HCT116 (cell line): ENCODE measurements around the gene SLC25A6. TPM values are rescaled to one million over a fixed set of nuclear protein-coding genes. Genes with fewer than 3 reads are reported as not detected.

Source experiments
- ATAC-seq: fragments of 200-7000 bp; cut with Tn5 transposase; 2 replicates; pipeline ENCODE4 v1.9.1; 2020; ENCODE audit warnings: mild to moderate bottlenecking, moderate library complexity
- BruUV-seq: library from RNA; stranded (reverse); fragments of 400-500 nt; replicated peaks from 2 replicates; lab custom pipeline; 2021; lab: Mats Ljungman, UMichigan
- CTCF ChIA-PET: fragments of 300-600 bp; sonication (Branson Sonifier 250); formaldehyde crosslinking; loops from one replicate; lab custom pipeline; 2021; ENCODE audit warnings: antibody characterized with exemption; lab: Charles Lee
- POLR2A ChIA-PET: fragments of 300-600, 350-600 bp; sonication (Branson Sonifier 250); formaldehyde crosslinking; loops from one replicate; lab custom pipeline; 2021; ENCODE audit warnings: antibody characterized with exemption; lab: Charles Lee
- RAD21 ChIA-PET, 2 experiments: fragments of 300-600 bp; sonication (Branson Sonifier 250); formaldehyde crosslinking; loops; one replicate each; lab custom pipeline; 2023; ENCODE audit warnings: low total read pairs in 2 of 2; ENCODE audit not compliant: uncharacterized antibody in 2 of 2, unreplicated experiment in 2 of 2, low non-redundant PET in 1 of 2; lab: Charles Lee
- DNase-seq: peaks from one replicate; pipeline ENCODE4 v3.0.0-alpha.2; 2010; ENCODE audit warnings: low read depth, low spot score
- H2AFZ ChIP-seq: fragments of 200-600 bp; shearing (Covaris generic), sonication (generic); 2 replicates; pipeline ENCODE4 v1.6.1; 2017; ENCODE audit warnings: low read depth, mixed run types, mixed read lengths, antibody characterized with exemption, low read length; ENCODE audit not compliant: poor library complexity, severe bottlenecking
- H3K27ac ChIP-seq: 2 replicates; pipeline ENCODE4 v1.5.1; 2012; ENCODE audit warnings: low read depth, low read length
- H3K27me3 ChIP-seq: fragments of 200-600 bp; sonication (generic); 2 replicates; pipeline ENCODE4 v1.6.1; 2016; ENCODE audit warnings: mixed run types, low read length, mixed read lengths; ENCODE audit not compliant: insufficient read depth
- H3K36me3 ChIP-seq, 2 experiments: fragments of 200-500 bp in 1 of 2; fragments of 200-600 bp in 1 of 2; sonication (Bioruptor generic) in 1 of 2; sonication (generic) in 1 of 2; 2 replicates each; pipeline versions ENCODE4 v1.5.1 to v1.6.1; 2014 to 2016; ENCODE audit warnings: low read length in 2 of 2, inconsistent platforms in 1 of 2, mixed read lengths in 1 of 2, mixed run types in 1 of 2; ENCODE audit not compliant: insufficient read depth in 2 of 2, control insufficient read depth in 1 of 2
- H3K4me1 ChIP-seq, 2 experiments: fragments of 200-600 bp in 1 of 2; sonication (generic) in 1 of 2; 2 replicates each; pipeline versions ENCODE4 v1.5.1 to v1.6.1; 2012 to 2017; ENCODE audit warnings: low read length in 2 of 2, inconsistent platforms in 1 of 2, mild to moderate bottlenecking in 1 of 2, mixed read lengths in 1 of 2, mixed run types in 1 of 2, moderate library complexity in 1 of 2; ENCODE audit not compliant: insufficient read depth in 2 of 2, control insufficient read depth in 1 of 2
- H3K4me2 ChIP-seq: fragments of 200-600 bp; sonication (generic); 2 replicates; pipeline ENCODE4 v1.6.1; 2017; ENCODE audit warnings: mixed run types, low read length, mixed read lengths
- H3K4me3 ChIP-seq, 2 experiments: fragments of 200-600 bp in 1 of 2; sonication (generic) in 1 of 2; replicated peaks in 1 of 2; 2 replicates each; pipeline ENCODE4 v1.5.1; 2011 to 2016; ENCODE audit warnings: low read length in 2 of 2, control low read depth in 1 of 2, low read depth in 1 of 2, mild to moderate bottlenecking in 1 of 2, mixed read lengths in 1 of 2, mixed run types in 1 of 2
- H3K79me2 ChIP-seq: fragments of 200-600 bp; sonication (generic); 2 replicates; pipeline ENCODE4 v1.6.1; 2017; ENCODE audit warnings: mild to moderate bottlenecking, mixed run types, low read length, moderate library complexity, mixed read lengths; ENCODE audit not compliant: insufficient read depth
- H3K9ac ChIP-seq: fragments of 200-600 bp; sonication (generic); 2 replicates; pipeline ENCODE4 v1.6.1; 2016; ENCODE audit warnings: low read length, mixed read lengths
- H3K9me2 ChIP-seq: fragments of 200-600 bp; sonication (generic), shearing (Covaris generic); 2 replicates; pipeline ENCODE4 v1.6.1; 2017; ENCODE audit warnings: mixed run types, mild to moderate bottlenecking, moderate library complexity; ENCODE audit not compliant: insufficient read depth
- H3K9me3 ChIP-seq, 2 experiments: fragments of 200-500 bp in 1 of 2; fragments of 200-600 bp in 1 of 2; sonication (Bioruptor generic) in 1 of 2; sonication (generic) in 1 of 2; 2 replicates each; pipeline ENCODE4 v1.6.1; 2014 to 2017; ENCODE audit warnings: low read length in 2 of 2, mixed read lengths in 2 of 2, inconsistent platforms in 1 of 2, low read depth in 1 of 2, mild to moderate bottlenecking in 1 of 2, mixed run types in 1 of 2, moderate library complexity in 1 of 2; ENCODE audit not compliant: control insufficient read depth in 1 of 2, insufficient read depth in 1 of 2
- H4K20me1 ChIP-seq: fragments of 200-600 bp; sonication (generic), shearing (Covaris generic); 2 replicates; pipeline ENCODE4 v1.6.1; 2017; ENCODE audit warnings: mixed run types, mild to moderate bottlenecking, moderate library complexity; ENCODE audit not compliant: insufficient read depth
- CBX3 ChIP-seq: IDR thresholded peaks from 2 replicates; pipeline ENCODE4 v1.6.1; 2012; ENCODE audit warnings: low read depth
- CEBPB ChIP-seq: IDR thresholded peaks from 2 replicates; pipeline ENCODE4 v1.6.1; 2012; ENCODE audit warnings: low read depth
- EZH2 ChIP-seq: fragments of 200-600 bp; sonication (generic); IDR thresholded peaks from 2 replicates; pipeline ENCODE4 v1.6.1; 2017; ENCODE audit warnings: antibody characterized with exemption, mixed run types
- JUND ChIP-seq: IDR thresholded peaks from 2 replicates; pipeline ENCODE4 v1.6.1; 2012
- RAD21 ChIP-seq: IDR thresholded peaks from 2 replicates; pipeline ENCODE4 v1.6.1; 2012; ENCODE audit warnings: low read depth, mild to moderate bottlenecking
- SIN3A ChIP-seq: IDR thresholded peaks from 2 replicates; pipeline ENCODE4 v1.6.1; 2012; ENCODE audit warnings: low read depth
- TCF7L2 ChIP-seq: IDR thresholded peaks from 2 replicates; pipeline ENCODE4 v1.7.0; 2011; ENCODE audit warnings: borderline replicate concordance, inconsistent platforms; ENCODE audit not compliant: insufficient read depth, insufficient read length; ENCODE audit errors: extremely low read depth
- ZBTB33 ChIP-seq: IDR thresholded peaks from 2 replicates; pipeline ENCODE4 v1.6.1; 2011; ENCODE audit warnings: mild to moderate bottlenecking, low read length, moderate library complexity; ENCODE audit not compliant: insufficient replicate concordance; ENCODE audit errors: extremely low read depth
- ZFX ChIP-seq: fragments of 450-650 bp; IDR thresholded peaks from 2 replicates; pipeline ENCODE4 v1.6.1; 2017
- intact Hi-C: fragments of 100-400 bp; cut with micrococcal nuclease; formaldehyde crosslinking; loops from 2 replicates; pipeline ENCODE4 v1.10.0; 2022
- total RNA-seq: library from RNA; stranded (reverse); gene quantifications from one replicate; pipeline ENCODE4 v1.2.1, GENCODE V29; 2021; ENCODE audit not compliant: unreplicated experiment

SLC25A6 gene
- total RNA-seq, 1 experiment from 2014 or later, result 398 TPM

DNA sequence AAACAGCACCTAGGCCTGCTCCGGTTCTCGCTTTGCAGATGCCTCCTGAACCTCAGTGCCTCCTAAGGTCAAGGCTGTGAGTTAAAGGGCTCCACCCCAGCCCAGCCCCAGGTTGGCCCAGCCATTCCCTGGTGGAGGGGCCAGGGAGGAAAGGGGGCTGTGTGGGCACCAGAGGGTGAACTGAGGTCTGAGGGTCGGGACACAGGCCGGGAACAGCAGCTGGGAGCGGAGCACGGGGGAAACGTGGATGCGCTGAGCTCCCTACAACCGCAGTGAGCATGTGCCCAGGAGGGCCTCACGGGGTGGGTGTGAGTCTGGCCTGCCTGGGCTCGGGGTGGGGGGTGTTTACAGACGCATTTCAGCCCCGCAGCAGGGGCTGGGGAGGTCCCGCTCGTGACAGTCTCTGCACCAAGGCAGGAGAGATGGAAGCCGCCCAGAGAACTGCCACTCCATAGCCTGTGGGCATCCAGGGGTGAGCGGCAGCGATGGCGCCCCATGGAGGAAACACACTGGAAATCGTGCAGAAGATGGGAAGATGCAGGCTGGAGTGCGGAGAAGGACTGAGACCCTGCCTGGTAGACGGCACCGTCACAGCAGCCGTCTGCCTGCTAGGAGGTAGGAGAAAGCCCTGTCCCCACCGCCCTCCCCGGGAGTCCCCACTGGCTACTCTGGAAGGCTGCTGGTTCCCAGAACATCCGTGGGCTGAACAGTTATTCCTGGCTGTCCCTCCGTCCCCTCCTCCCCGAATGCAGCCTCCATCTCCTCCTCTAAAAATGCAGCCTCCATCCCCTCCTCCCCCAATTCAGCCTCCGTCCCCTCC is 9.9 kb upstream of the SLC25A6 start:
- peak; percentile 16; the same call in 1 of the 2 replicates for ATAC-seq
- H3K4me3 ChIP-seq, result no peak overlapping the region
- no peaks in the 10 kb centered on the region for H4K20me1 ChIP-seq
- CTCF ChIA-PET, result no interaction called here
- H3K4me2 ChIP-seq, result no peak overlapping the region
- RAD21 ChIA-PET, result no interaction called here
- no peaks in the 10 kb centered on the region for H3K79me2 ChIP-seq
- H3K4me1 ChIP-seq, result peaks cover 0 to 6% of the 10 kb centered on the region in 2 experiments; a peak in 1 of 4 replicates
- no peak overlapping the region for H2AFZ ChIP-seq
- intact Hi-C loops, result no loop called here
- no peak overlapping the region for H3K9ac ChIP-seq
- peaks cover 4 to 22% of the 10 kb centered on the region in 2 experiments; a peak in 2 of 4 replicates for H3K36me3 ChIP-seq
- POLR2A ChIA-PET, result no interaction called here
- no peak for TF ChIP-seq EZH2
- no peak for TF ChIP-seq RAD21
- TF ChIP-seq CBX3, result no peak
- no peak for TF ChIP-seq ZBTB33
- no peak for TF ChIP-seq JUND
- TF ChIP-seq CEBPB, result no peak
- TF ChIP-seq TCF7L2, result no peak
- TF ChIP-seq SIN3A, result no peak
- no peak for TF ChIP-seq ZFX
- TF ChIP-seq, all 23 proteins: peak for 0
- Histone ChIP-seq H3K9me3 (no peaks in the 10 kb centered on the region), H3K27ac (no peak overlapping the region), H3K9me2 (no peaks in the 10 kb centered on the region), H3K27me3 (no peaks in the 10 kb centered on the region)
- DNase-seq, result no peak
- no TSS peak for BruUV-seq
